H9 (cell line): Measurements from ENCODE around the gene GOT2. TPM values are rescaled to one million over a fixed set of nuclear protein-coding genes. Genes with fewer than 3 reads are reported as not detected.

Experiments used
- DNase-seq: peaks from one replicate; pipeline ENCODE4 v3.0.0-alpha.2; 2017
- H2AFZ ChIP-seq: one replicate; pipeline ENCODE4 v1.6.1; 2013; ENCODE audit warnings: mild to moderate bottlenecking, low read length, control low read depth, moderate library complexity
- H2AK5ac ChIP-seq: 2 replicates; pipeline ENCODE4 v1.6.1; 2013; ENCODE audit warnings: low read length, control low read depth, mixed read lengths; ENCODE audit not compliant: insufficient read length
- H2BK120ac ChIP-seq: one replicate; pipeline ENCODE4 v1.6.1; 2013; ENCODE audit warnings: low read depth, mild to moderate bottlenecking, low read length, control low read depth, inconsistent platforms; ENCODE audit not compliant: poor library complexity, severe bottlenecking
- H2BK12ac ChIP-seq: 2 replicates; pipeline ENCODE4 v1.6.1; 2013; ENCODE audit warnings: low read length, control low read depth, mixed read lengths, low read depth; ENCODE audit not compliant: insufficient read length
- H2BK15ac ChIP-seq: 2 replicates; pipeline ENCODE4 v1.6.1; 2013; ENCODE audit warnings: low read depth, low read length, control low read depth
- H2BK20ac ChIP-seq: one replicate; pipeline ENCODE4 v1.6.1; 2013; ENCODE audit warnings: low read depth, mild to moderate bottlenecking, low read length, control low read depth, inconsistent platforms; ENCODE audit not compliant: poor library complexity, severe bottlenecking
- H2BK5ac ChIP-seq: 2 replicates; pipeline ENCODE4 v1.6.1; 2013; ENCODE audit warnings: low read length, control low read depth, mixed read lengths; ENCODE audit not compliant: insufficient read length
- H3K14ac ChIP-seq: 2 replicates; pipeline ENCODE4 v1.6.1; 2013; ENCODE audit warnings: low read length, control low read depth; ENCODE audit not compliant: insufficient read depth
- H3K18ac ChIP-seq: 2 replicates; pipeline ENCODE4 v1.6.1; 2013; ENCODE audit warnings: low read depth, mild to moderate bottlenecking, mixed read lengths, low read length, control low read depth; ENCODE audit not compliant: insufficient read length
- H3K23ac ChIP-seq: 2 replicates; pipeline ENCODE4 v1.6.1; 2013; ENCODE audit warnings: low read length, control low read depth, mixed read lengths, low read depth; ENCODE audit not compliant: insufficient read length
- H3K23me2 ChIP-seq: 2 replicates; pipeline ENCODE4 v1.6.1; 2013; ENCODE audit warnings: low read depth, mild to moderate bottlenecking, mixed read lengths, low read length, control low read depth; ENCODE audit not compliant: insufficient read length, poor library complexity, severe bottlenecking
- H3K27ac ChIP-seq: 2 replicates; pipeline ENCODE4 v1.5.1; 2013; ENCODE audit warnings: low read length, control low read depth, mixed read lengths, low read depth; ENCODE audit not compliant: insufficient read length
- H3K27me3 ChIP-seq: 2 replicates; pipeline ENCODE4 v1.6.1; 2013; ENCODE audit warnings: low read length, control low read depth, inconsistent platforms; ENCODE audit not compliant: insufficient read depth
- H3K4ac ChIP-seq: 2 replicates; pipeline ENCODE4 v1.6.1; 2013; ENCODE audit warnings: low read depth, mild to moderate bottlenecking, control low read depth, inconsistent platforms, low read length, moderate library complexity
- H3K4me1 ChIP-seq: 2 replicates; pipeline ENCODE4 v1.6.1; 2013; ENCODE audit warnings: low read length, control low read depth, inconsistent platforms; ENCODE audit not compliant: insufficient read depth
- H3K4me2 ChIP-seq: 2 replicates; pipeline ENCODE4 v1.6.1; 2013; ENCODE audit warnings: low read length, control low read depth, mixed read lengths; ENCODE audit not compliant: insufficient read length, insufficient read depth
- H3K56ac ChIP-seq: 2 replicates; pipeline ENCODE4 v1.6.1; 2013; ENCODE audit warnings: low read depth, mild to moderate bottlenecking, mixed read lengths, low read length, control low read depth; ENCODE audit not compliant: insufficient read length
- H3K79me1 ChIP-seq: 2 replicates; pipeline ENCODE4 v1.6.1; 2013; ENCODE audit warnings: low read depth, mild to moderate bottlenecking, moderate library complexity, low read length, control low read depth, inconsistent platforms; ENCODE audit not compliant: insufficient read depth, poor library complexity, severe bottlenecking
- H3K79me2 ChIP-seq: 2 replicates; pipeline ENCODE4 v1.6.1; 2013; ENCODE audit warnings: low read length, control low read depth, inconsistent platforms; ENCODE audit not compliant: insufficient read depth
- H3K9ac ChIP-seq: 2 replicates; pipeline ENCODE4 v1.6.1; 2013; ENCODE audit warnings: low read length, control low read depth, mixed read lengths; ENCODE audit not compliant: insufficient read length; ENCODE audit errors: extremely low read depth
- H3K9me3 ChIP-seq: one replicate; pipeline ENCODE4 v1.6.1; 2013; ENCODE audit warnings: low read depth, low read length, inconsistent platforms; ENCODE audit not compliant: control insufficient read depth
- H3T11ph ChIP-seq: one replicate; pipeline ENCODE4 v1.6.1; 2013; ENCODE audit warnings: mild to moderate bottlenecking, low read length, control low read depth, inconsistent platforms
- H4K20me1 ChIP-seq: one replicate; pipeline ENCODE4 v1.6.1; 2013; ENCODE audit not compliant: control insufficient read depth, insufficient read length, insufficient read depth
- H4K5ac ChIP-seq: 2 replicates; pipeline ENCODE4 v1.6.1; 2013; ENCODE audit warnings: low read depth, mild to moderate bottlenecking, mixed read lengths, low read length, control low read depth; ENCODE audit not compliant: insufficient read length
- H4K8ac ChIP-seq: replicated peaks from 2 replicates; pipeline ENCODE4 v1.6.1; 2013; ENCODE audit warnings: low read length, control low read depth, mixed read lengths, low read depth; ENCODE audit not compliant: insufficient read length
- H4K91ac ChIP-seq: 2 replicates; pipeline ENCODE4 v1.6.1; 2013; ENCODE audit warnings: low read depth, mild to moderate bottlenecking, moderate library complexity, mixed read lengths, low read length, control low read depth; ENCODE audit not compliant: insufficient read length
- H3K27ac Mint-ChIP-seq, 3 experiments: 2 replicates in 2 of 3; 3 replicates in 1 of 3; pipeline ENCODE4 v1.8.0; 2020 to 2021; ENCODE audit warnings: mixed read lengths in 3 of 3, mild to moderate bottlenecking in 1 of 3, moderate library complexity in 1 of 3
- H3K27me3 Mint-ChIP-seq: 2 replicates; pipeline ENCODE4 v1.8.0; 2021; ENCODE audit warnings: low read depth, mild to moderate bottlenecking, moderate library complexity, mixed read lengths
- H3K36me3 Mint-ChIP-seq, 3 experiments: 2 replicates in 2 of 3; 3 replicates in 1 of 3; pipeline ENCODE4 v1.8.0; 2020 to 2021; ENCODE audit warnings: low read depth in 3 of 3, mixed read lengths in 3 of 3; ENCODE audit not compliant: insufficient read depth in 1 of 3
- H3K4me1 Mint-ChIP-seq, 2 experiments: 2 replicates each; pipeline ENCODE4 v1.8.0; 2020; ENCODE audit warnings: mixed read lengths in 2 of 2
- H3K4me3 Mint-ChIP-seq, 2 experiments: 2 replicates in 1 of 2; 3 replicates in 1 of 2; pipeline ENCODE4 v1.8.0; 2020 to 2021; ENCODE audit warnings: mild to moderate bottlenecking in 2 of 2, mixed read lengths in 2 of 2, moderate library complexity in 1 of 2
- H3K9me3 Mint-ChIP-seq, 2 experiments: 2 replicates in 1 of 2; 3 replicates in 1 of 2; pipeline ENCODE4 v1.8.0; 2020; ENCODE audit warnings: mild to moderate bottlenecking in 2 of 2, mixed read lengths in 2 of 2, moderate library complexity in 1 of 2
- WGBS: extraction: QIAGEN DNeasy Blood & Tissue Kit; methylation state at CpG from one replicate; pipeline ENCODE4 v1.1.7; 2013; ENCODE audit warnings: missing lambda C conversion rate, low lambda C conversion rate, mixed read lengths; ENCODE audit not compliant: insufficient read length; ENCODE audit errors: extremely low coverage; 5-methylcytosine and 5-hydroxymethylcytosine counted together
- total RNA-seq: library from RNA; stranded (reverse); gene quantifications from 2 replicates; pipeline ENCODE4 v1.2.1, GENCODE V29; 2021
- TF ChIP-seq, protein P1 (sequence below): fragments of 200-600 bp; sonication (generic); conservative IDR thresholded peaks from 3 replicates; pipeline ENCODE4 v1.8.0; 2021; ENCODE audit warnings: antibody characterized with exemption, mild to moderate bottlenecking

Gene GOT2
- total RNA-seq, 1 experiment from 2014 or later = 148 TPM

DNA sequence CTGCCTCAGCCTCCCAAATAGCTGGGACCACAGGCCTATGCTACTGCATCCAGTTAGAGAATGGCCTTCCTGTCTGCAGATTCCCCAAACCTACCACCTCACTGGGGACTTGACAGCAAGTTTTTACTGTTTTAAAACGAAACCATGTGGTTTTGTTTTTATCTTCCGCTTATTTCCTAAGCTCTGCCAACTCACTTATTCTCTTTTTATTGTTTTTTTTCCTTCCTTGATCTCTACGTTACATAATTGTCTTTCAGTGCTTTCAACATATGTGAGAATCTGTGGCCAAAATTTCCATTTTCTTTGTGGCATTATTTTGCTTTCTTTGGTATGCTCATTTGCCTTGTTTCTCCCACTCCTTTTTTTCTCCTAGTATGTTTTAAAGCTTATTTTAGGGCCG is 35.0 kb downstream of the GOT2 start:
- no peak overlapping the region for H4K91ac ChIP-seq
- H3K4me3 Mint-ChIP-seq = no peak overlapping the region

More for the DNA sequence above, 35.0 kb downstream of the GOT2 start:
- Mint-ChIP-seq H3K27me3 (no peaks in the 10 kb centered on the region; the same call in 1 of the 2 replicates), H3K4me1 (no peaks in the 10 kb centered on the region), H3K9me3 (peaks cover 3 to 4% of the 10 kb centered on the region in 2 experiments; a peak in 1 of 5 replicates), H3K27ac (no peak overlapping the region; a peak in 1 of 7 replicates), H3K36me3 (peaks cover 0 to 1% (median under 1%) of the 10 kb centered on the region in 3 experiments; a peak in 2 of 7 replicates)
- H2BK120ac ChIP-seq = no peak overlapping the region
- no peak overlapping the region for H4K5ac ChIP-seq
- no peak overlapping the region for H3K4ac ChIP-seq
- H4K8ac ChIP-seq = no peak overlapping the region
- no peaks in the 10 kb centered on the region for H3K9me3 ChIP-seq
- WGBS = no CpG with 5 or more reads among the region's 4 CpGs
- no peaks in the 10 kb centered on the region for H3K4me1 ChIP-seq
- H3K14ac ChIP-seq = no peak overlapping the region
- H2BK12ac ChIP-seq = no peak overlapping the region
- H3K23ac ChIP-seq = no peak overlapping the region
- no peaks in the 10 kb centered on the region for H4K20me1 ChIP-seq
- H2AK5ac ChIP-seq = no peak overlapping the region
- H3K56ac ChIP-seq = no peak overlapping the region
- no peak overlapping the region for H3K27ac ChIP-seq
- H3K4me2 ChIP-seq = no peak overlapping the region
- no peak overlapping the region for H3T11ph ChIP-seq
- H3K23me2 ChIP-seq = no peaks in the 10 kb centered on the region
- no peak overlapping the region for H2BK20ac ChIP-seq
- no peak overlapping the region for H2AFZ ChIP-seq
- no peak overlapping the region for H2BK5ac ChIP-seq
- no peak overlapping the region for H3K9ac ChIP-seq
- no peaks in the 10 kb centered on the region for H3K27me3 ChIP-seq
- H3K18ac ChIP-seq = no peak overlapping the region
- TF ChIP-seq, protein P1, sequence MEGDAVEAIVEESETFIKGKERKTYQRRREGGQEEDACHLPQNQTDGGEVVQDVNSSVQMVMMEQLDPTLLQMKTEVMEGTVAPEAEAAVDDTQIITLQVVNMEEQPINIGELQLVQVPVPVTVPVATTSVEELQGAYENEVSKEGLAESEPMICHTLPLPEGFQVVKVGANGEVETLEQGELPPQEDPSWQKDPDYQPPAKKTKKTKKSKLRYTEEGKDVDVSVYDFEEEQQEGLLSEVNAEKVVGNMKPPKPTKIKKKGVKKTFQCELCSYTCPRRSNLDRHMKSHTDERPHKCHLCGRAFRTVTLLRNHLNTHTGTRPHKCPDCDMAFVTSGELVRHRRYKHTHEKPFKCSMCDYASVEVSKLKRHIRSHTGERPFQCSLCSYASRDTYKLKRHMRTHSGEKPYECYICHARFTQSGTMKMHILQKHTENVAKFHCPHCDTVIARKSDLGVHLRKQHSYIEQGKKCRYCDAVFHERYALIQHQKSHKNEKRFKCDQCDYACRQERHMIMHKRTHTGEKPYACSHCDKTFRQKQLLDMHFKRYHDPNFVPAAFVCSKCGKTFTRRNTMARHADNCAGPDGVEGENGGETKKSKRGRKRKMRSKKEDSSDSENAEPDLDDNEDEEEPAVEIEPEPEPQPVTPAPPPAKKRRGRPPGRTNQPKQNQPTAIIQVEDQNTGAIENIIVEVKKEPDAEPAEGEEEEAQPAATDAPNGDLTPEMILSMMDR = no peak
- no peaks in the 10 kb centered on the region for H3K79me2 ChIP-seq
- no peaks in the 10 kb centered on the region for H3K79me1 ChIP-seq
- no peak for DNase-seq
- no peak overlapping the region for H2BK15ac ChIP-seq
